GM23338 (cell line): Measurements from ENCODE around the gene MRPS6. TPM values are rescaled to one million over a fixed set of nuclear protein-coding genes. Genes with fewer than 3 reads are reported as not detected.

Source experiments
- CREB1 ChIP-seq: fragments of 250-450 bp; sonication (Bioruptor Pico); IDR thresholded peaks from 2 replicates; pipeline ENCODE4 v1.5.0; 2020; ENCODE audit warnings: low read depth, mild to moderate bottlenecking, moderate library complexity
- CTCF ChIP-seq, 2 experiments: fragments of 200-600 bp in 1 of 2; sonication (generic) in 1 of 2; conservative IDR thresholded peaks; 2 replicates each; pipeline versions ENCODE4 v1.5.1 to v1.6.1; 2016 to 2017; ENCODE audit warnings: antibody characterized with exemption in 2 of 2, low read depth in 2 of 2, mild to moderate bottlenecking in 2 of 2, moderate library complexity in 1 of 2
- EZH2 ChIP-seq: fragments of 200-600 bp; sonication (generic); IDR thresholded peaks from one replicate; pipeline ENCODE4 v1.8.0; 2017; ENCODE audit warnings: antibody characterized with exemption, mild to moderate bottlenecking, low read depth; ENCODE audit not compliant: unreplicated experiment
- EZH2phosphoT487 ChIP-seq: fragments of 200-600 bp; sonication (generic); IDR thresholded peaks from one replicate; pipeline ENCODE4 v1.8.1; 2018; ENCODE audit warnings: antibody characterized with exemption; ENCODE audit not compliant: unreplicated experiment
- JUNB ChIP-seq: IDR thresholded peaks from one replicate; pipeline ENCODE4 v1.6.1; 2016; ENCODE audit warnings: antibody characterized with exemption; ENCODE audit not compliant: unreplicated experiment
- NANOG ChIP-seq: IDR thresholded peaks from 2 replicates; pipeline ENCODE4 v1.6.1; 2016; ENCODE audit warnings: antibody characterized with exemption, borderline replicate concordance
- REST ChIP-seq: IDR thresholded peaks from one replicate; pipeline ENCODE4 v1.6.1; 2018; ENCODE audit warnings: antibody characterized with exemption; ENCODE audit not compliant: unreplicated experiment
- STAT1 ChIP-seq: IDR thresholded peaks from one replicate; pipeline ENCODE4 v1.6.1; 2016; ENCODE audit warnings: antibody characterized with exemption; ENCODE audit not compliant: unreplicated experiment
- ZNF462 ChIP-seq: fragments of 250-450 bp; sonication (Bioruptor Pico); IDR thresholded peaks from 2 replicates; pipeline ENCODE4 v1.5.0; 2020; ENCODE audit warnings: mild to moderate bottlenecking, moderate library complexity
- polyA plus RNA-seq: library from polyadenylated mRNA; unstranded; fragments of >200 nt; fragmentation: Nextera tagmentation; extraction: Ambion mirVana; gene quantifications from 2 replicates; pipeline ENCODE4 v1.2.1, GENCODE V29; 2016
- total RNA-seq: library from RNA; depleted of rRNA; stranded (reverse); fragments of >200 nt; shearing (Covaris generic); gene quantifications from 2 replicates; pipeline ENCODE4 v1.2.3, GENCODE V29; 2014

The MRPS6 gene
- total and polyA plus RNA-seq, 2 experiments from 2014 or later: 80.5 to 242 TPM

- TF ChIP-seq ZNF462 (CRISPR knock-in tag) (no peak), EZH2 (no peak), JUNB (no peak), CTCF (conservative IDR thresholded peaks at IDR 0.05; ENCODE audit: low read depth in 2 of 2) (no peak), EZH2phosphoT487 (no peak), REST (no peak), STAT1 (no peak), NANOG (no peak), CREB1 (CRISPR knock-in tag) (no peak)
These were observed 74.5 kb downstream of the MRPS6 start (continued) for GRCh38 chr21:34147792-34148418.
